Muscle layer of duodenum (tissue), 2 donors: ENCODE data around the gene TBC1D2B.

Source experiments
- H3K27ac ChIP-seq: one replicate; pipeline ENCODE4 v1.7.0; 2013; ENCODE audit warnings: mild to moderate bottlenecking, low read length
- H3K27me3 ChIP-seq: one replicate; pipeline ENCODE4 v1.7.0; 2013; ENCODE audit warnings: low read depth, mild to moderate bottlenecking, control low read depth, low read length
- H3K36me3 ChIP-seq, 2 donors: one replicate each; pipeline ENCODE4 v1.7.0; 2013; ENCODE audit warnings: low read length in 2 of 2, control low read depth in 1 of 2, mild to moderate bottlenecking in 1 of 2; ENCODE audit not compliant: insufficient read depth in 2 of 2, control insufficient read depth in 1 of 2
- H3K4me1 ChIP-seq, 2 donors: one replicate each; pipeline ENCODE4 v1.7.0; 2013; ENCODE audit warnings: low read length in 2 of 2, mild to moderate bottlenecking in 2 of 2, control low read depth in 1 of 2, moderate library complexity in 1 of 2; ENCODE audit not compliant: insufficient read depth in 2 of 2, control insufficient read depth in 1 of 2
- H3K4me3 ChIP-seq, 2 donors: one replicate each; pipeline ENCODE4 v1.7.0; 2013; ENCODE audit warnings: low read length in 2 of 2, low read depth in 1 of 2, mild to moderate bottlenecking in 1 of 2
- H3K9me3 ChIP-seq, 2 donors: one replicate each; pipeline ENCODE4 v1.7.0; 2013; ENCODE audit warnings: low read length in 2 of 2, control low read depth in 1 of 2, mild to moderate bottlenecking in 1 of 2; ENCODE audit not compliant: control insufficient read depth in 1 of 2
- donor health status: healthy.

Gene TBC1D2B

GRCh38 chr15:78021761-78022160, 55.8 kb downstream of the TBC1D2B start:
- H3K4me3 ChIP-seq: no peak overlapping the region
- peaks cover 14% of the 10 kb centered on the region in 2 donors for H3K4me1 ChIP-seq
- peaks cover 23% of the 10 kb centered on the region in 2 donors for H3K36me3 ChIP-seq
- no peaks in the 10 kb centered on the region for H3K9me3 ChIP-seq
- H3K27ac ChIP-seq: no peak overlapping the region
- H3K27me3 ChIP-seq: no peaks in the 10 kb centered on the region

GRCh38 chr15:78020007-78020406, 57.5 kb downstream of the TBC1D2B start:
- Histone ChIP-seq H3K4me1 (peaks cover 12% of the 10 kb centered on the region in 2 donors), H3K27me3 (no peaks in the 10 kb centered on the region), H3K36me3 (peaks cover 33 to 37% of the 10 kb centered on the region in 2 donors), H3K4me3 (no peak overlapping the region), H3K27ac (no peak overlapping the region), H3K9me3 (no peaks in the 10 kb centered on the region)

- Histone ChIP-seq H3K4me3 (no peak overlapping the region), H3K27ac (peak overlapping the region; percentile 64), H3K36me3 (peaks cover 33 to 36% of the 10 kb centered on the region in 2 donors), H3K4me1 (peaks cover 4 to 10% of the 10 kb centered on the region in 2 donors), H3K9me3 (no peaks in the 10 kb centered on the region), H3K27me3 (no peaks in the 10 kb centered on the region)
Measured at GRCh38 chr15:78018946-78019644, 58.4 kb downstream of the TBC1D2B start.

GRCh38 chr15:78018445-78018844, 59.1 kb downstream of the TBC1D2B start:
- no peaks in the 10 kb centered on the region for H3K9me3 ChIP-seq
- H3K27ac ChIP-seq: peak overlapping the region; percentile 64
- H3K4me3 ChIP-seq: no peak overlapping the region
- peaks cover 2 to 7% of the 10 kb centered on the region in 2 donors for H3K4me1 ChIP-seq
- no peaks in the 10 kb centered on the region for H3K27me3 ChIP-seq
- peaks cover 34 to 35% of the 10 kb centered on the region in 2 donors for H3K36me3 ChIP-seq

- H3K27me3 ChIP-seq: no peaks in the 10 kb centered on the region
- H3K4me3 ChIP-seq: no peak overlapping the region
- no peaks in the 10 kb centered on the region for H3K9me3 ChIP-seq
- H3K27ac ChIP-seq: no peak overlapping the region
- no peaks in the 10 kb centered on the region for H3K4me1 ChIP-seq
- H3K36me3 ChIP-seq: peaks cover 40 to 46% of the 10 kb centered on the region in 2 donors
Measured at GRCh38 chr15:78016860-78017259, 60.7 kb downstream of the TBC1D2B start.

GRCh38 chr15:78012643-78013077, 64.9 kb downstream of the TBC1D2B start:
- peak overlapping the region; percentile 46 for H3K27ac ChIP-seq

GRCh38 chr15:78010067-78010466, 67.4 kb downstream of the TBC1D2B start:
- Histone ChIP-seq H3K4me1 (peaks cover 14 to 34% of the 10 kb centered on the region in 2 donors), H3K36me3 (peaks cover 35 to 39% of the 10 kb centered on the region in 2 donors), H3K9me3 (no peaks in the 10 kb centered on the region), H3K4me3 (no peak overlapping the region), H3K27me3 (no peaks in the 10 kb centered on the region), H3K27ac (no peak overlapping the region)

More at GRCh38 chr15:78012643-78013077, 64.9 kb downstream of the TBC1D2B start:
- H3K27me3 ChIP-seq: no peaks in the 10 kb centered on the region
- no peak overlapping the region for H3K4me3 ChIP-seq
- peaks cover 48 to 52% of the 10 kb centered on the region in 2 donors for H3K36me3 ChIP-seq
- no peaks in the 10 kb centered on the region for H3K9me3 ChIP-seq
- H3K4me1 ChIP-seq: peaks cover under 1 to 11% of the 10 kb centered on the region in 2 donors

GRCh38 chr15:78007964-78008886, 69.3 kb downstream of the TBC1D2B start:
- no peaks in the 10 kb centered on the region for H3K27me3 ChIP-seq
- peaks cover 28 to 33% of the 10 kb centered on the region in 2 donors for H3K36me3 ChIP-seq
- H3K4me1 ChIP-seq: peaks cover 20 to 51% of the 10 kb centered on the region in 2 donors

GRCh38 chr15:78007211-78007931, 70.1 kb downstream of the TBC1D2B start:
- Histone ChIP-seq H3K27me3 (no peaks in the 10 kb centered on the region), H3K4me3 (no peak overlapping the region), H3K4me1 (peaks cover 20 to 51% of the 10 kb centered on the region in 2 donors), H3K9me3 (no peaks in the 10 kb centered on the region), H3K27ac (no peak overlapping the region), H3K36me3 (peaks cover 27 to 41% of the 10 kb centered on the region in 2 donors)

More at GRCh38 chr15:78007964-78008886, 69.3 kb downstream of the TBC1D2B start:
- H3K9me3 ChIP-seq: no peaks in the 10 kb centered on the region
- H3K4me3 ChIP-seq: no peak overlapping the region
- H3K27ac ChIP-seq: no peak overlapping the region

GRCh38 chr15:78006567-78007205, 70.8 kb downstream of the TBC1D2B start:
- no peaks in the 10 kb centered on the region for H3K9me3 ChIP-seq
- no peak overlapping the region for H3K4me3 ChIP-seq
- H3K27ac ChIP-seq: no peak overlapping the region
- peaks cover 22 to 39% of the 10 kb centered on the region in 2 donors for H3K36me3 ChIP-seq
- H3K4me1 ChIP-seq: peaks cover 20 to 51% of the 10 kb centered on the region in 2 donors
- H3K27me3 ChIP-seq: no peaks in the 10 kb centered on the region
